GM19043 (cell line): ENCODE measurements around the gene PACSIN1.
"Not testable (repeated sequence)": the region's sequence is repeated elsewhere in the genome, so short reads cannot be mapped to it uniquely, and the experiment has no call there.

Experiments used
- ATAC-seq: cut with Tn5 transposase; IDR thresholded peaks from one replicate; pipeline ENCODE4 v1.9.1; 2021; ENCODE audit warnings: low read depth; ENCODE audit not compliant: unreplicated experiment

Gene PACSIN1

DNA sequence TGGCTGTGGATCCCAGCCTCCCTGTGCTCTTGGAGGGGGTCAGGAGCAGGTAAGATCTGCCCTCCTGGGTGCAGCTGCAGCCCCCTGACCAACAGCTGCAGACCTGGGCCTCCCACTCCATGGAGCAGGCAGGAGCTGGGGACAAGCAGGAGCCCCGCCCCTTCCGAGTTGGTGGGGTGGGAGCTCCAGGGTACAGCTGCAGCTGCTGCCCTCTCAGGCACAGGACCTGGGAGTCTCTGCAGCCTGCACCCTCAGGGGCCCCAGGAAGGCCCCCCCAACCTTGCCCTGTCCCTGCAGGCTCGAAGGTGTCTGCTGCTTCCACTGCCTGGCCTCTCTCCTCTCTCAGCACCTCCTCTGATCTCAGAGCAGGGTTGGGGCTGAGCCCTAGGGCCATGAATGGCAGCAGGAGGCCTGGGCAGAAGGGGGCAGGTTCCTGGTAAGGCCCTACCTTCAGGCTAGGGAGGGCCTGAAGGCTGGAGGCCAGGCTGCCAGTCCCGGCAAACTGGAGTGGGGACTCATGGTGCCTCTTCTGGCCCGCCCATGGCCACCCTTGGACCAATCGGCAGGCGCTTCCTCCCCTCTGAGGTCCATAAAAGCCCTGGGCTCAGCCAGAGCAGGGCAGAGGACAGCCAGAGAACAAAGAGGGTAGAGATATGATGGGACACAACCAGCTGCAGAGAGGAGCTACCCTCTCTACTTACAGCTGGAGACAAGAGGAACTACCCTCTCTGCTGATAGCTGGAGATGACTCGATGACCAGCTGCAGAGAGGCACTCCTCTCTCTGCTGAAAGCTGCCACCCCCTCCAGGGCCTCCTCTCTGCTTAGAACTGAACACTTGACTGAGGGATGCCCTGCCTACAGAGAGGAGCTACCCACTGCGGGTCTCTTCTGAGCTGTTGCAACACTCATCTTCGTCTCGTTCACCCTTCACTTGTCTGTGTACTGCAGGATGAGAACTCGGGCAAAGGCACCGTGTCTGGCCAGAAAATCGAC, 7.8 kb upstream of the PACSIN1 start:
- no peak for ATAC-seq

DNA sequence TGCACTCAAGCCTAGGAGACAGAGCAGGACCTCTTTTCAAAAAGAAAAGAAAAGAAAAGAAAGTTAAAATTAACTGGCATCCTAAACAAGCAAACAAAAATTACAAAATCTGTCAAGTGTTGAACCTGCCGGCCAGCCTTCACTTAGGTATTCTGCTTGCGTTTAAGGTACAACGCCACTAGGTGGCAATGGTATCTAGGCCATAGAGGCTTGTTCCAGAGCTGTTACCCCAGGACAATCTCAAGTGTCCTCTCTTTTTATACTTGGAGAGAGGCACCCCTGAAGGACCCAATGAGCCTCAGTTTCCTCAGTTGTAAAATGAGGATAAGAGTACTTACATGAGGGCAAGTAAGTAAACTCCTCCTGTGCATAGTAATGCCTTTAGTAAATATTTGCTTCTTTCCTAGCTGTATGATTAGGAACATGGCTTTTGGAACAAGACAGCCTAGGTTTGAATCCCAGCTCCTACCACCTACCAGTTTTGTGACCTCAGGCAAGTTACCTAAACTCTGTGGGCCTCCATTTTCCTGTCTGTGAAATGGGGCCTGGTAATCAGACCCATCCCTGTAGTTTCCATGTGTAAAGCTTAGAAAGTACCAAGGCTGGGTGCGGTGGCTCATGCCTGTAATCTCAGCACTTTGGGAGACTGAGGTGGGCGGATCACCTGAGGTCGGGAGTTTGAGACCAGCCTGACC, 5.8 kb upstream of the PACSIN1 start:
- no peak for ATAC-seq

DNA sequence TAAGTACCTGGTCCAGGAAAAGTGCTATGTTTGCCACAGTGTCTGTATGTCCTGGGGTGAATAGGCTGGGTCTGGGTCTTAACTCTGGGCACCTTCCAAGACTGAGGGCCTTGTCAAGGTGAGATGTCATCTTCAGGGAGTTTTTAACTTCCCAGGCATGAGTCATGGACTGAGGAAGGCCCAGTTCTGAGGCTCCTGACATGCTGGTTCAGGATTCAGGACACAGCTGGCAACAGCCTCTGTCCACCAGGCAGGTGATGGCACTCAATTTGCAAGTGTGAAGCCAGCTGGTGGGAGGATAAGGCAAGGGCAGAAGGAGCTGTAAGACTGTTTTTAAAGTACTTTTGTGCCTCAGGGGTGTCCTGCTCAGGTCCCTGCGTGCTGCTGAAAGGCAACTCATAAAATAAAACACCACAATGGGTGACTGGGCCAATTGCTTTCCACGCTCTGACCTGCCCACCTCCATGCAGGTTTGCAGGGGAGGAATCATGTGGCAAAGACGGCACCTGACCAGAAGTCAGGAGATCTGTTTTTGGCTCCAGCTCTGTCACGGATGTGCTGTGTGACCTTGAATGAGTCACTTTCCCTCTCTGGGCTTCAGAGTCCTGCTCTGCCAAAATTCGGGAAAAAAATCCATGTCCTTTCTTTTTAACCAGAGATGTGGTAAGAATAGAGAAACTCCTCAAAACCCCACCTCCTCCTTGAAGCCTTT, 4.9 kb upstream of the PACSIN1 start:
- no peak for ATAC-seq

- no peak for ATAC-seq
These were observed 3.9 kb upstream of the PACSIN1 start for GRCh38 chr6:34462010-34462409.

DNA sequence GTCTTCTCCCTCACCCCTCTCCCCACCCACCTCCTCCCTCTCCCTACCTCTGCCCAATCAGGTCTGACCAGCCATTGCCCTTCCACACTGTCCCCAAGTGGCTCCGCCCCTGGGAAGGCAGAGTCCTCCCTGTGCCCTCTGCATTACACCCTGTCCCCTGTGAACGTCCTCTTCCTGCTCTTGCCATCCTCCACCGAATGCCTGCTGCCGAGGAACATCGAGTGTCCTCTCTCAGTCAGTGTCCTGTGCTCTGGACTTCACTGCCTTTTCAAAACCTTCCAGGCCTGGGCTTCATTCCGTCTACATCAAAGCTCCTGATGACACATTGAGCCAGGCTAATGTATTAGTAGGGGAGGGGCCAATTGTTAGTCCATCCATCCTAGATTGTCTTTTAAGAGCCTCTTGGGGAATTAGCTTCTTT, 3.3 kb upstream of the PACSIN1 start:
- no peak for ATAC-seq

DNA sequence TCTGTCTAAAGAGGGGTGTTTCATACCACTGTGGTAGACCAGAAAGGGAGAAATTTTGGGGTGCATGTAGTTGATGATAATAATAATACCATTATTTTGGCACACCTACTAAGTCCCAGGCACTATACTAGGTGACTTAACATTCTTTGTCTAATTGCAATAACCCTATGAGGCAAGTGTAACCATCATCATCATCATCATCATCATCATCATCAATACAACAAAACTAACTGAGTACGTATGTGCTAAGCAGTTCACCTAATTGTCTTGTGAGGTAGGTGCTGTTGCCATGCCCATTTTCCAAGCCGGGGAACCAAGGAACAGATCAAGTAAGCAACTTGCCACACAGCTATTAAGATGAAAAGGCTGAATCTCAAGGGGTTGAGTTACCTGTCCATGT, 2.6 kb upstream of the PACSIN1 start:
- ATAC-seq: no peak

DNA sequence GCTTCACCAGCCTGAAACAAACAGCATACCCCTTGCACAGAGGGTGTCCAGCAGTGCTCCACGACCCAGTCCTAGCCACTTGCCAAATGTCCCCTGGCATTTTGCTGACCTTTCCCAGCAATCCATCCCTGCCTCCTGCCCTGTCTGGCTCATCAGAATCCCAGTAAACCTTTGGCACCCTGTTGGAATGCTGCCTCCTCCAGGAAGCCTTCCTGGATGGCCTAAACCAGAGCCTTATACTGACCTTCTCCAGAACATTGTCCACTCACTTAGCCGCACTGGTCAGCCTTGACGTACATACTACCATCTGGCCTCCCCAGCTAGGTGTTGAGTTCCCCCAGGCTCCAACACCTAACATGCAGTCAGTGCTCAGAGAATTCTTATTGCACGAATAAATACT, 2.0 kb upstream of the PACSIN1 start:
- ATAC-seq: no peak

DNA sequence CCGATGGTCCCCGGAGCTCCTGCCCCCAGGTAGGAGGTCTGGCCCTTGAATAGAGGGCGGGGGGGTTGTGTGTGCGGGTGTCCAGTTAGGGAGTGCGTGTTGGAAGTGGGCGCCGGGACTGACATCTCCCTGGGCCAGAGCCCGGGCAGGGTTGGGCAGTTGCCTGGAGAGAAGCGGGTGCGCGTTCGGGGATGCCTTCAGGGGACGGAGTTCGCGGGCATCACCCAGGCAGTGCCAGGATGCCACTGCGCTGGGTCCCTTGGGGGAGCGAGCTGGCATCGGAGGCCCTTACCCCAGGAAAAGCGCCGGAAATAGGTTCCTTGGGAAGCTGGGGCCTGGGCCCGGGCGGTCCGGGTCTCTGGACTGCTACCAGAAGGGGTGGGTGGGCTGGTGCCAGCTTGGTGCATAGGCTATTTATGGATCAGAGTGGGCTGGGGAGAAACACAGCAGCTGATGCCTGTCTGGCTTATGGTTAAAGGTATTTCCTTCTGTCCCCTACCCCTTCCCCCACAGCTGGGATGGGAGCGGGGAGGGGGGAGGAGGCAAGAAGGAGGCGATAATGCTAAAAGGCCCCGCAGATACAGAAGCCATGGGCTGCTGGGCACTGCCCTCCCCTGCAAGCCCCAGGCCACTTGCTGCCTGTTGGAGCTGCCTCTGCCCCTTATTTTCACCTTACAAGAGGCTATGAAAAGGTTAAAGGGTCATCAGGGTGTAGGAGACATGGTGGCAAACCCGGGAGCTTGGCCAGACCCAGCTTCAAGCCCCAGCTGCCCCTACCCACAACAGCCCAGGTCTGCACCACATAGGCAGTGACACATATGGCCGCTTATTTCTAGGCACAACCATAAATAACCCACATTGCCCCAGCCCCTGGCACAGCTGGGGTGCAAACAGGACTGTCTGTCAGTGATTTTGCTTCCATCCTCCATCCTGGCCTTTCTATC, 638 bp downstream of the PACSIN1 start:
- no peak for ATAC-seq

GRCh38 chr6:34468378-34468892, 2.6 kb downstream of the PACSIN1 start:
- ATAC-seq: no peak

GRCh38 chr6:34469499-34469898, 3.6 kb downstream of the PACSIN1 start:
- ATAC-seq: no peak

GRCh38 chr6:34472425-34472824, 6.5 kb downstream of the PACSIN1 start:
- ATAC-seq: no peak

DNA sequence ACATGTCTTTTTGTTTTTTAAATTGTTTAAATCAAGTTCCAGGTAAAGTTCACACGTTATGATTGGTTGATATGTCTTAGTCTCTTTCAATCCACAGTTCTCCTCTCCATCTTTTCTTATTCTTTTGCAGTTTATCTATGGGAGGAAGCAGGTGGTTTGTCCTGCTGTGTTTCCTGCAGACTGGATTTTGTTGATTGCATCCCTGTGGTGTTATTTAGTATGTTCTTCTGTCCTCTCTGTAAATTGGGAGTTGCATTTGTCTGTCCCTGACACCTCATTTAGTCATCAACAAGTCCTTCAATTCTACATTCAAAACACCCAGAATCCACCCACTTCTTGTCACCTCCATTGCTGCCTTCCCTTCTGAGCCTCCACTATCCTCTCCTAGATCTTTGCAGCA, 8.1 kb downstream of the PACSIN1 start:
- no peak for ATAC-seq

DNA sequence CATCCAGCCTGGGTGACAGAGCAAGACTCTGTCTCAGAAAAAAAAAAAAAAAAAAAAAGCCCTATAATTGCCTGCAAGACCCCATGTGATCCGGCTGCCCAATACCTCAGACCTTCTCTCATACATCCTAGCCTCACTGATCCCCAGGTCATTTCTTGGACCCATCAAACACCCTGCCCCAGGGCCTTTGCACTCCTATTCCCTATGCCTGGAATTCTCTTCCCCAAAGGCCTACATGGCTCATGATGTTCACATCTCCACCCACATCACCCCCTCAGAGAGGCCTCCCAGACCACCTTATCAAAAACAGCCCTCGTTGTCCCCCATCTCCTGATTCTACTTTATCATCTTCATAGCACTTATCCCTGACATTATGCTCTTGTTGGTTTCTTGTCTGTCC, 8.9 kb downstream of the PACSIN1 start:
- no peak for ATAC-seq

DNA sequence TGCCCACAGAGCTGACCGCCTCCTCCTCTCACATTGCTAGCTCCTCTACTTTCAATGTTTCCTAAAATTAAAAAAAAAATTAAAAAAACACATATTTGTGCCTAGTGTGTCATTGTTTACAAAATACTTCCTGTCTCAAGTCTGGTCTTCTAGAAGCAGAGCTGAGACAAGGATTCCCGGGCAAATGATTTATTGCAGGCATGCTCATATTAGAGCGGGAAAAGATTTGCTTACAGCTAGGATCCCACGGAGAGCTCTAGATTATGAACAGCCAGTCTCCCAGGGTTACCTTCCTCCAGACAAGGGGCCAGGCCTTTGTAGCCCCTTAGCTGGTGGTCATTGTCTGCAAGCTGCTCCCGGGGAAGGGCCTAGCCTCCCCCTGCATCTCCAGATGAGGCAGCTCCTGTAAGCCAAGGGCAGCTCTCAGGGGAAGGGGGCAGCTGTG, 9.4 kb downstream of the PACSIN1 start:
- no peak for ATAC-seq

DNA sequence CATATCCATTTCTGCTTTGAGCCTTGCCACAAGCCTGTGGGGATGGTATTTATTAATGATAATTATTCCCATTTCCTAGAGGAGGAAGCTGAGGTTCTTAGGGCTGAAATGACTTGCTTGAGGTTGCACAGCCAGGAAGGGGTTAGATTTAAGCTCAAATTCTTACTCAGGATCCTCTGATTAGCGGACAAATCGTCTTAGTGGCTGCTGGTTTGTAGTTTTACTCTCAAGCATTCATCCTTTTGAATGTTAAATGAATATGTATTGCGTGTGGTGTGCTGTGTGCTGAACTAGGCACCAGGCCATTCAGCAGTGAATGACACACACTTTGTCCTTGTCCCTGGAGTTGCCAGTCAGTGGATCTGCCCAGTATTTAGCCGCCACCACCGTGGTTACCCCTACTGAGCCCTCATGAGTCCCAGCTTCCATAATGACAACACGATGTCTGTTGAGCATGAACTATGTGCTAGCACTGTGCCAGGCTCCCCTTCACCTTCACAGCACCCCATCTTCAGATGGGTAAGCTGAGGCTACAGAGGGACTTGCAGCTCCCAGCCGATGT, 10.0 kb downstream of the PACSIN1 start:
- no peak for ATAC-seq

DNA sequence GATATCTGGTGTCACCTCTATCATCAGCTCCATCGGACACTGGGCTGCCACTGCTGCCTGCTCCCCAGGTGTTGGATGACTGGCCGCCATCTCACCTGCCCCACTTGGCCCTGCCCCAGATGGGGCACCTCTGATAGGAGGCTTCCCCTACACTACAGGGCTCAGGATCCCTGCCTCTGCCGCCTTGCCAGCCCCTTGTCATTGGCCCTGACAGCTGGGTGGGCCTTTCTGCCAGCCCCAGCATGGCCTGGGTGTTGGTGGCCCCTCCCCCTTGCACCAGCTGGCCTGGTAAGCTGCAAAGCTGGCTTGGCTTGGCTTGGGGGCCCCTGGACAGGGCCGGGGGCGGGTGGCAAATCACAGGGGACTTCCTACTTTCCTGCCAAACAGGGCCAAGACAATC, 10.6 kb downstream of the PACSIN1 start:
- no peak for ATAC-seq

GRCh38 chr6:34476921-34477320, 11.0 kb downstream of the PACSIN1 start:
- ATAC-seq: no peak

DNA sequence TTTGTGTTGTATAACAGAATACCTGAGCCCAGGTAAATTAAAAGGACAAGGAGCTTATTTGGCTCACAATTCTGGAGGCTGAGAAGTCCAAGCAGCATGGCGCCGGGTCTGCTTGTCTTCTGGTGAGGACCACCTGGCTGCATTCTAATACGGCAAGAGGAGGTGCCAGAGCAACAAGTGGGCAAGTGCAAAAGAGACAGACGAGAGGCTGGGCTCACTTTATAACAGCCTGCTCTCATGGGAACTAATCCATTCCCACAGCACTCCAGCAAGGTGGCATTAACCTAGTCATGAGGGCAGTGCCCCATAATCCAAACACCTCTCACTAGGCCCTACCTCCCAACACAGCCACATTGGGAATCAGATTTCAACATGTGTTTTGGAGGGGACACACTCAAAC, 12.9 kb downstream of the PACSIN1 start:
- no peak for ATAC-seq

- not testable (repeated sequence) for ATAC-seq
These were observed 17.9 kb downstream of the PACSIN1 start for GRCh38 chr6:34483781-34484180.
